ENCODE results near the gene ERF. TPM values are rescaled to one million over a fixed set of nuclear protein-coding genes. Genes with fewer than 3 reads are reported as not detected.

The ERF gene
- polyA plus RNA-seq, 1 of the 3 experiments (the other 2 are of a cell fraction) = 89.6 TPM

DNA sequence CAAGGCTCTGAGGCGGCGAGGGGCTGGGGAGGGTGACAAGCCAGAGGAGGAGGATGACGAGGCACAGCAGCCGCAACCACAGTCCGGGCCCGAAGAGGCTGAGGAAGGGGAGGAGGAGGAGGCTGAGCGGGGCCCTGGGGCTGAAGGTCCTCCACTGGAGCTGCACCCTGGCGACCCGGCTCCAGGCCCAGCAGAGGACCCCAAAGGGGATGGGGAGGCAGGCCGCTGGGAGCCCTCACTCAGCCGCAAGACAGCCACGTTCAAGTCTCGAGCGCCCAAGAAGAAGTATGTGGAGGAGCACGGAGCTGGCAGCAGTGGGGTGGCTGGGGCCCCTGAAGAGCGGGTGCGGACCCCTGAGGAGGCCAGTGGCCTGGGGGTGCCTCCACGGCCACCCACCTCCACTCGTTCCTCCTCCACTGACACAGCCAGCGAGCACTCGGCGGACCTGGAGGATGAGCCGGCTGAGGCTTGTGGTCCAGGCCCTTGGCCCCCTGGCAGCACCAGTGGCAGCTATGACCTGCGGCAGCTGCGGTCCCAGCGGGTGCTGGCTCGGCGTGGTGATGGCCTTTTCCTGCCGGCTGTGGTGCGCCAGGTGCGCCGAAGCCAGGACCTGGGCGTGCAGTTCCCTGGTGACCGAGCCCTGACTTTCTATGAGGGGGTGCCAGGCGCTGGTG lies 17.1 kb upstream of the ERF start:
- DNase-seq = no peak
- CTCF ChIA-PET = interaction anchor here (1.3 to 1.9 kb wide), 2 partner anchors 17 to 27 kb away, joined by 3 to 4 read pairs; no protein-coding TSS in a partner anchor
- H3K4me3 ChIP-seq (ENCODE audit: low read depth in 2 of 2, low read length in 1 of 2) = no peak overlapping the region
- peaks cover 13 to 39% of the 10 kb centered on the region in 2 experiments for H3K36me3 ChIP-seq (replicated peaks in 1 of 2; ENCODE audit: control insufficient read depth in 1 of 2, insufficient read depth in 2 of 2, low read length in 1 of 2)
- H3K79me2 ChIP-seq (ENCODE audit: insufficient read depth) = peaks cover 77% of the 10 kb centered on the region
- no peak overlapping the region for H2AFZ ChIP-seq (ENCODE audit: low read depth)
- POLR2A ChIA-PET = no interaction called here
- 96% methylated on average over 25 of the region's 35 CpGs for WGBS (ENCODE audit: low lambda C conversion rate)
- peak overlapping the region; percentile 90; the same call in 1 of the 2 replicates for H3K4me2 ChIP-seq
- H3K27ac ChIP-seq (ENCODE audit: low read depth in 2 of 2, low read length in 1 of 2) = peak overlapping the region in 1 of 2 experiments; percentile 92; a peak in 1 of 4 replicates
- H3F3A ChIP-seq (replicated peaks; ENCODE audit: insufficient read depth) = peaks cover 12% of the 10 kb centered on the region
- H3K9me2 ChIP-seq = no peaks in the 10 kb centered on the region
- no peaks in the 10 kb centered on the region for H3K9me3 ChIP-seq
- 0 out of 2 replicates have a peak overlapping the region, but pooled peaks have one; percentile 86 for H3K9ac ChIP-seq
- peaks cover 18 to 52% of the 10 kb centered on the region in 2 experiments; a peak in 3 of 4 replicates for H3K4me1 ChIP-seq (ENCODE audit: control insufficient read depth in 1 of 2, insufficient read depth in 2 of 2, low read depth in 1 of 2, low read length in 1 of 2)
- H4K20me1 ChIP-seq (ENCODE audit: insufficient read depth) = no peaks in the 10 kb centered on the region
- no peaks in the 10 kb centered on the region for H3K27me3 ChIP-seq (ENCODE audit: insufficient read depth)
- TF ChIP-seq EZH2phosphoT487 (IDR thresholded peaks at IDR 0.05; ENCODE audit: borderline replicate concordance, low read depth) (no peak), RXRA (IDR thresholded peaks at IDR 0.05; ENCODE audit: borderline replicate concordance, low read depth) (no peak), TCF12 (IDR thresholded peaks at IDR 0.05) (no peak)

DNA sequence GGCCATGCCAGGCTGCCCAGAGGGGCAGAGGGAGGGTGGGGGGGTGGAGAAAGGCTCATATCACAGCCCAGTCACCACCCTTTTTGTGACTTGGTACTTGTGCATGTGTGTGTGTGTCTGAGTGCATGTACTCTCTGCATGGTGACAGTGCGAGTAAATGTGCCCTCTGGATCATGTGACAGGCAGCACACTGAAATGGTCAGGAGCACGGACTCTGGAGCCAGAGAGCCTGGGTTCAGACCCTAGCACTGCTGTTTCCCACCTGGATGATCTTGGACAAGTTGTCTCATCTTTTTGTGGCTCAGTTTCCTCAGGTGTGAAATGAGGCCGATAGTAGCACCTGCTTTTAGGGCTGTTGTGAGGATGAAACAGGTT lies 16.1 kb upstream of the ERF start:
- TF ChIP-seq RFX5 (IDR thresholded peaks at IDR 0.05; ENCODE audit: low read length) (no peak), NRF1 (IDR thresholded peaks at IDR 0.05; ENCODE audit: low read depth, low read length) (no peak), CHD2 (IDR thresholded peaks at IDR 0.05; ENCODE audit: low read length, partially characterized antibody) (no peak), EZH2phosphoT487 (IDR thresholded peaks at IDR 0.05; ENCODE audit: borderline replicate concordance, low read depth) (no peak), TAF1 (IDR thresholded peaks at IDR 0.05; ENCODE audit: borderline replicate concordance, low read depth, low read length) (no peak), MEF2A (IDR thresholded peaks at IDR 0.05; ENCODE audit: borderline replicate concordance, low read depth) (no peak), TCF12 (IDR thresholded peaks at IDR 0.05) (no peak), ELF1 (IDR thresholded peaks at IDR 0.05) (no peak), YY1 (IDR thresholded peaks at IDR 0.05; ENCODE audit: low read depth) (no peak), JUND (IDR thresholded peaks at IDR 0.05) (no peak), GABPA (IDR thresholded peaks at IDR 0.05; ENCODE audit: low read depth) (no peak), NFIC (IDR thresholded peaks at IDR 0.05; ENCODE audit: borderline replicate concordance) (no peak), RCOR1 (IDR thresholded peaks at IDR 0.05; ENCODE audit: low read length) (no peak), FOXJ3 (CRISPR knock-in tag; IDR thresholded peaks at IDR 0.05) (no peak), SMC3 (IDR thresholded peaks at IDR 0.05; ENCODE audit: low read depth, low read length) (no peak)
- TF ChIP-seq, protein P1, sequence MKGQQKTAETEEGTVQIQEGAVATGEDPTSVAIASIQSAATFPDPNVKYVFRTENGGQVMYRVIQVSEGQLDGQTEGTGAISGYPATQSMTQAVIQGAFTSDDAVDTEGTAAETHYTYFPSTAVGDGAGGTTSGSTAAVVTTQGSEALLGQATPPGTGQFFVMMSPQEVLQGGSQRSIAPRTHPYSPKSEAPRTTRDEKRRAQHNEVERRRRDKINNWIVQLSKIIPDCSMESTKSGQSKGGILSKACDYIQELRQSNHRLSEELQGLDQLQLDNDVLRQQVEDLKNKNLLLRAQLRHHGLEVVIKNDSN (IDR thresholded peaks at IDR 0.05; ENCODE audit: borderline replicate concordance, low read depth) = no peak
- TF ChIP-seq, protein P2, sequence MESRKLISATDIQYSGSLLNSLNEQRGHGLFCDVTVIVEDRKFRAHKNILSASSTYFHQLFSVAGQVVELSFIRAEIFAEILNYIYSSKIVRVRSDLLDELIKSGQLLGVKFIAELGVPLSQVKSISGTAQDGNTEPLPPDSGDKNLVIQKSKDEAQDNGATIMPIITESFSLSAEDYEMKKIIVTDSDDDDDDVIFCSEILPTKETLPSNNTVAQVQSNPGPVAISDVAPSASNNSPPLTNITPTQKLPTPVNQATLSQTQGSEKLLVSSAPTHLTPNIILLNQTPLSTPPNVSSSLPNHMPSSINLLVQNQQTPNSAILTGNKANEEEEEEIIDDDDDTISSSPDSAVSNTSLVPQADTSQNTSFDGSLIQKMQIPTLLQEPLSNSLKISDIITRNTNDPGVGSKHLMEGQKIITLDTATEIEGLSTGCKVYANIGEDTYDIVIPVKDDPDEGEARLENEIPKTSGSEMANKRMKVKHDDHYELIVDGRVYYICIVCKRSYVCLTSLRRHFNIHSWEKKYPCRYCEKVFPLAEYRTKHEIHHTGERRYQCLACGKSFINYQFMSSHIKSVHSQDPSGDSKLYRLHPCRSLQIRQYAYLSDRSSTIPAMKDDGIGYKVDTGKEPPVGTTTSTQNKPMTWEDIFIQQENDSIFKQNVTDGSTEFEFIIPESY (IDR thresholded peaks at IDR 0.05; ENCODE audit: borderline replicate concordance, low read depth) = no peak
- Histone ChIP-seq H3F3A (replicated peaks; ENCODE audit: insufficient read depth) (peaks cover 12% of the 10 kb centered on the region), H2AFZ (ENCODE audit: low read depth) (no peak overlapping the region), H3K9ac (peak overlapping the region; percentile 86), H3K27me3 (ENCODE audit: insufficient read depth) (no peaks in the 10 kb centered on the region), H4K20me1 (ENCODE audit: insufficient read depth) (no peaks in the 10 kb centered on the region), H3K9me3 (no peaks in the 10 kb centered on the region), H3K4me3 (ENCODE audit: low read depth in 2 of 2, low read length in 1 of 2) (peak overlapping the region; percentile 66 to 74), H3K9me2 (no peaks in the 10 kb centered on the region), H3K27ac (ENCODE audit: low read depth in 2 of 2, low read length in 1 of 2) (peak overlapping the region; percentile 92 to 96), H3K4me2 (peak overlapping the region; percentile 90), H3K36me3 (replicated peaks in 1 of 2; ENCODE audit: control insufficient read depth in 1 of 2, insufficient read depth in 2 of 2, low read length in 1 of 2) (peaks cover 13 to 34% of the 10 kb centered on the region in 2 experiments), H3K4me1 (ENCODE audit: control insufficient read depth in 1 of 2, insufficient read depth in 2 of 2, low read depth in 1 of 2, low read length in 1 of 2) (peaks cover 18 to 42% of the 10 kb centered on the region in 2 experiments; a peak in 3 of 4 replicates), H3K79me2 (ENCODE audit: insufficient read depth) (peaks cover 67% of the 10 kb centered on the region)
- DNase-seq = no peak
- WGBS (ENCODE audit: low lambda C conversion rate) = 65% methylated on average over 2 of the region's 3 CpGs
- CTCF ChIA-PET = interaction anchor here (1.2 to 2.2 kb wide), 4 partner anchors 8 to 28 kb away, joined by 4 to 24 read pairs (median 4); no protein-coding TSS in a partner anchor
- POLR2A ChIA-PET = interaction anchor here (1.0 to 2.3 kb wide), 3 partner anchors 8 to 28 kb away, joined by 3 to 8 read pairs (median 7); no protein-coding TSS in a partner anchor

Data from SK-N-SH (cell line).